A549 (cell line): ENCODE data around the gene OTOG. TPM values are rescaled to one million over a fixed set of nuclear protein-coding genes. Genes with fewer than 3 reads are reported as not detected.

ENCODE experiments used
- ATAC-seq, 2 experiments: fragments of 200-7000 bp in 1 of 2; fragments of >200 bp in 1 of 2; cut with Nextera tagmentation in 1 of 2; cut with Tn5 transposase in 1 of 2; 3 replicates each; pipeline versions ENCODE4 v1.8.0 to v1.9.1; 2018 to 2020; ENCODE audit warnings: mild to moderate bottlenecking in 1 of 2, moderate library complexity in 1 of 2
- CTCF ChIA-PET: fragments of 300-600 bp; sonication (Branson Sonifier 250); formaldehyde crosslinking; extraction: SDS; loops from one replicate; lab custom pipeline; 2021; ENCODE audit warnings: antibody characterized with exemption, inconsistent platforms; lab: Yijun Ruan, JAX
- POLR2A ChIA-PET: fragments of 350-600 bp; formaldehyde crosslinking; extraction: SDS; loops from one replicate; lab custom pipeline; 2021; ENCODE audit warnings: antibody characterized with exemption, inconsistent platforms; lab: Yijun Ruan, JAX
- DNase-seq, 2 experiments: peaks; one replicate each; pipeline versions ENCODE4 v3.0.0 to v3.0.0-alpha.2; 2011 to 2016; ENCODE audit warnings: low read depth in 1 of 2, low spot score in 1 of 2
- FAIRE-seq: peaks from 2 replicates; lab custom pipeline; 2011; peaks lifted over from hg19 to GRCh38; lab: Jason Lieb, UNC
- H3K27ac ChIP-seq, 2 experiments: fragments of >200 bp; sonication (Bioruptor Twin); formaldehyde crosslinking; 3 replicates each; pipeline ENCODE4 v1.5.1; 2016 to 2017
- H3K4me1 ChIP-seq: fragments of >200 bp; sonication (Bioruptor Twin); formaldehyde crosslinking; 3 replicates; pipeline ENCODE4 v1.6.1; 2016
- H3K4me2 ChIP-seq: fragments of >200 bp; sonication (Bioruptor Twin); formaldehyde crosslinking; 3 replicates; pipeline ENCODE4 v1.6.1; 2016
- H3K4me3 ChIP-seq: fragments of >200 bp; sonication (Bioruptor Twin); formaldehyde crosslinking; 3 replicates; pipeline ENCODE4 v1.5.1; 2016
- H3K9me3 ChIP-seq: fragments of >200 bp; sonication (Bioruptor Twin); formaldehyde crosslinking; 3 replicates; pipeline ENCODE4 v1.6.1; 2016
- ATOH8 ChIP-seq: fragments of 250-450 bp; sonication (Bioruptor Pico); IDR thresholded peaks from 2 replicates; pipeline ENCODE4 v1.5.0; 2020; ENCODE audit warnings: low read depth, mild to moderate bottlenecking, moderate library complexity
- CEBPB ChIP-seq, 2 experiments: fragments of >200 bp in 1 of 2; sonication (Bioruptor Twin) in 1 of 2; formaldehyde crosslinking in 1 of 2; IDR thresholded peaks; 2 replicates each; pipeline ENCODE4 v1.6.1; 2012 to 2016
- CHD2 ChIP-seq: fragments of 150-350 bp; IDR thresholded peaks from 2 replicates; pipeline ENCODE4 v1.6.1; 2014; ENCODE audit warnings: low read length; ENCODE audit not compliant: partially characterized antibody
- CHD4 ChIP-seq: fragments of 200-600 bp; sonication (generic); IDR thresholded peaks from 2 replicates; pipeline ENCODE4 v1.6.1; 2016; ENCODE audit warnings: antibody characterized with exemption, mild to moderate bottlenecking, borderline replicate concordance
- CTCF ChIP-seq: fragments of >200 bp; sonication (Bioruptor Twin); formaldehyde crosslinking; IDR thresholded peaks from 3 replicates; pipeline ENCODE4 v1.5.1; 2016
- EHMT2 ChIP-seq: fragments of 200-600 bp; sonication (generic); IDR thresholded peaks from 2 replicates; pipeline ENCODE4 v1.6.1; 2016; ENCODE audit warnings: antibody characterized with exemption, low read depth, mild to moderate bottlenecking, moderate library complexity
- EP300 ChIP-seq, 2 experiments: fragments of >200 bp; sonication (Bioruptor Twin); formaldehyde crosslinking; IDR thresholded peaks; 2 replicates in 1 of 2; 3 replicates in 1 of 2; pipeline ENCODE4 v1.6.1; 2016 to 2017
- FOSL2 ChIP-seq, 2 experiments: fragments of 450-650 bp in 1 of 2; fragments of >200 bp in 1 of 2; sonication (Bioruptor Twin) in 1 of 2; formaldehyde crosslinking; IDR thresholded peaks; 2 replicates each; pipeline versions ENCODE4 v1.5.0 to v1.6.1; 2016 to 2020; ENCODE audit warnings: mild to moderate bottlenecking in 1 of 2, moderate library complexity in 1 of 2
- FOXS1 ChIP-seq: fragments of 250-450 bp; sonication (Bioruptor Pico); IDR thresholded peaks from 2 replicates; pipeline ENCODE4 v1.5.0; 2020; ENCODE audit warnings: mild to moderate bottlenecking, moderate library complexity
- GATA3 ChIP-seq: IDR thresholded peaks from 2 replicates; pipeline ENCODE4 v1.6.1; 2012; ENCODE audit warnings: borderline replicate concordance
- HDAC2 ChIP-seq: fragments of 200-600 bp; sonication (generic); IDR thresholded peaks from 2 replicates; pipeline ENCODE4 v1.6.1; 2016
- HEYL ChIP-seq: fragments of 250-450 bp; sonication (Bioruptor Pico); IDR thresholded peaks from 2 replicates; pipeline ENCODE4 v1.8.0; 2021; ENCODE audit warnings: mild to moderate bottlenecking, moderate library complexity
- JUNB ChIP-seq: fragments of >200 bp; sonication (Bioruptor Twin); formaldehyde crosslinking; IDR thresholded peaks from 2 replicates; pipeline ENCODE4 v1.6.1; 2016
- KDM1A ChIP-seq: fragments of 200-600 bp; sonication (generic); IDR thresholded peaks from 2 replicates; pipeline ENCODE4 v1.6.1; 2016; ENCODE audit warnings: low read depth, mild to moderate bottlenecking
- KDM5A ChIP-seq: fragments of 200-600 bp; sonication (generic); IDR thresholded peaks from 2 replicates; pipeline ENCODE4 v1.6.1; 2016; ENCODE audit warnings: antibody characterized with exemption, mild to moderate bottlenecking
- RAD21 ChIP-seq, 2 experiments: fragments of >200 bp in 1 of 2; sonication (Bioruptor Twin) in 1 of 2; formaldehyde crosslinking in 1 of 2; IDR thresholded peaks in 1 of 2; conservative IDR thresholded peaks in 1 of 2; 2 replicates in 1 of 2; 3 replicates in 1 of 2; pipeline ENCODE4 v1.6.1; 2012 to 2018; ENCODE audit warnings: inconsistent platforms in 1 of 2
- RARB ChIP-seq: fragments of 250-450 bp; sonication (Bioruptor Pico); IDR thresholded peaks from 2 replicates; pipeline ENCODE4 v1.8.0; 2021; ENCODE audit warnings: mild to moderate bottlenecking, moderate library complexity
- RCOR1 ChIP-seq: fragments of 150-350 bp; IDR thresholded peaks from 2 replicates; pipeline ENCODE4 v1.6.1; 2014; ENCODE audit warnings: antibody characterized with exemption, low read length, low read depth
- RNF2 ChIP-seq: fragments of 200-600 bp; sonication (generic); IDR thresholded peaks from 2 replicates; pipeline ENCODE4 v1.6.1; 2016; ENCODE audit warnings: low read depth, mild to moderate bottlenecking, antibody characterized with exemption, moderate library complexity, borderline replicate concordance
- SMC3 ChIP-seq: fragments of >200 bp; sonication (Bioruptor Twin); formaldehyde crosslinking; IDR thresholded peaks from 3 replicates; pipeline ENCODE4 v1.6.1; 2018; ENCODE audit warnings: inconsistent platforms
- SREBF2 ChIP-seq: fragments of 450-650 bp; IDR thresholded peaks from 2 replicates; pipeline ENCODE4 v1.6.1; 2014; ENCODE audit warnings: mild to moderate bottlenecking, moderate library complexity
- ZSCAN20 ChIP-seq: fragments of 250-450 bp; sonication (Bioruptor Pico); IDR thresholded peaks from 2 replicates; pipeline ENCODE4 v1.8.0; 2022; ENCODE audit warnings: mild to moderate bottlenecking, moderate library complexity
- WGBS: methylation state at CpG from one replicate; pipeline ENCODE4 v1.1.6; 2017; ENCODE audit errors: missing lambda C conversion rate; 5-methylcytosine and 5-hydroxymethylcytosine counted together
- polyA plus RNA-seq, 4 experiments: library from polyadenylated mRNA; depleted of rRNA in 3 of 4; stranded (reverse); fragments of >200 nt; fragmentation: RNase III in 1 of 4; extraction: RNeasy Plus Mini Kit Qiagen cat#74134 plus additional on column Dnase treatment in 1 of 4; gene quantifications; 2 replicates in 3 of 4; 3 replicates in 1 of 4; pipeline ENCODE4 v1.2.3, GENCODE V29; 2011 to 2017
- TF ChIP-seq, protein P1 (sequence below): IDR thresholded peaks from 2 replicates; pipeline ENCODE4 v1.6.1; 2012
- TF ChIP-seq, protein P2 (sequence below): fragments of 250-450 bp; sonication (Bioruptor Pico); IDR thresholded peaks from 2 replicates; pipeline ENCODE4 v1.5.0; 2021; ENCODE audit warnings: mild to moderate bottlenecking, moderate library complexity, borderline replicate concordance

OTOG gene
- polyA plus RNA-seq, 2 of the 4 experiments (the other 2 are of a cell fraction), result not detected

DNA sequence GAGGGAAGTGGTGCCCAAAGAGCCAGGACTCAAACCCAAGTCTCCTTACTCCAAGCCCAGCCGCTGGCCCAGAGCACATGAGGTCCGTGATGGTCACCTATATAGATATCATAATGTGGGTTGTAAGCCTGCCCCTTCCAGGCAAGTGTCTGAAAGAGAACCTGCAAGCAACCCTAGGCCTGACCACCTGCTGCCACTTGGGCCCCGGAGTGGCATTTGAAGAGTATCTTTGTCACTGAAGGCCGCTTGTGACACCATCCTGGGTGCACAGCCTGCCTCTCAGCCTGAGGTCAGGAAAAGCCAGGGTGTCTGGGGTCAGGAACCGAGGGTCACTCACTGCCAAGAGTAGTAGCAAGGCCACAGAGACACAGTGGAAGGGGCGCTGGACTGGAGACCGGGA lies 32.4 kb downstream of the OTOG start (continued):
- TF ChIP-seq CHD2 (no peak), CHD4 (no peak), EP300 (IDR thresholded peaks at IDR 0.05) (no peak), RAD21 (conservative IDR thresholded peaks at IDR 0.05 in 1 of 2, IDR thresholded peaks at IDR 0.05 in 1 of 2) (no peak), FOSL2 (IDR thresholded peaks at IDR 0.05) (no peak), FOSL2 (CRISPR knock-in tag; IDR thresholded peaks at IDR 0.05) (no peak), HDAC2 (no peak)
- TF ChIP-seq, protein P1, sequence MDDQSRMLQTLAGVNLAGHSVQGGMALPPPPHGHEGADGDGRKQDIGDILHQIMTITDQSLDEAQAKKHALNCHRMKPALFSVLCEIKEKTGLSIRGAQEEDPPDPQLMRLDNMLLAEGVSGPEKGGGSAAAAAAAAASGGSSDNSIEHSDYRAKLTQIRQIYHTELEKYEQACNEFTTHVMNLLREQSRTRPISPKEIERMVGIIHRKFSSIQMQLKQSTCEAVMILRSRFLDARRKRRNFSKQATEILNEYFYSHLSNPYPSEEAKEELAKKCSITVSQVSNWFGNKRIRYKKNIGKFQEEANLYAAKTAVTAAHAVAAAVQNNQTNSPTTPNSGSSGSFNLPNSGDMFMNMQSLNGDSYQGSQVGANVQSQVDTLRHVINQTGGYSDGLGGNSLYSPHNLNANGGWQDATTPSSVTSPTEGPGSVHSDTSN, result no peak

DNA sequence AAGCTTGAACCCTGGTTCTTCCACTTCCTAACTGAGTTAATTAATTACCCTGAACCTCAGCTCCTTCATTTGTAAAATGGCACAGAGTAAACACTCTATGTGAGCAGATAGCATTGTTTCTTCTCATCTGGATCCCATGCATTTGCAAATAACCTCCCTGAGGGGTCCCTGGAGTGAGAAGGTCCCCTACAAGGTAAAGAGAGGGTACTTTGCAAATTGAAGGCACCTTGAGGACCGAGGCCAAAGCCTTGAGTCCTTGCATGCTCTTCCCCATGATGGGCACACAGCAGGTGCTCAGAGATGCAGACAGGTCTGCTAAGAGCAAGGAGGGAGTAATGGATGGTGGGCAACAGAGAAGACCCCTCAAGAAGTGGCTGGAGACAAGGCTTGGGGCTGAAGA lies 33.2 kb downstream of the OTOG start:
- no peak for ATAC-seq
- TF ChIP-seq, protein P2, sequence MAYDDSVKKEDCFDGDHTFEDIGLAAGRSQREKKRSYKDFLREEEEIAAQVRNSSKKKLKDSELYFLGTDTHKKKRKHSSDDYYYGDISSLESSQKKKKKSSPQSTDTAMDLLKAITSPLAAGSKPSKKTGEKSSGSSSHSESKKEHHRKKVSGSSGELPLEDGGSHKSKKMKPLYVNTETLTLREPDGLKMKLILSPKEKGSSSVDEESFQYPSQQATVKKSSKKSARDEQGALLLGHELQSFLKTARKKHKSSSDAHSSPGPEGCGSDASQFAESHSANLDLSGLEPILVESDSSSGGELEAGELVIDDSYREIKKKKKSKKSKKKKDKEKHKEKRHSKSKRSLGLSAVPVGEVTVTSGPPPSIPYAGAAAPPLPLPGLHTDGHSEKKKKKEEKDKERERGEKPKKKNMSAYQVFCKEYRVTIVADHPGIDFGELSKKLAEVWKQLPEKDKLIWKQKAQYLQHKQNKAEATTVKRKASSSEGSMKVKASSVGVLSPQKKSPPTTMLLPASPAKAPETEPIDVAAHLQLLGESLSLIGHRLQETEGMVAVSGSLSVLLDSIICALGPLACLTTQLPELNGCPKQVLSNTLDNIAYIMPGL, result no peak
- TF ChIP-seq EP300 (IDR thresholded peaks at IDR 0.05), result no peak
- TF ChIP-seq RCOR1, result no peak
- TF ChIP-seq KDM5A, result no peak
- no peak for TF ChIP-seq ATOH8
- TF ChIP-seq CEBPB (IDR thresholded peaks at IDR 0.05), result no peak
- TF ChIP-seq ZSCAN20 (CRISPR knock-in tag), result no peak
- no peak for TF ChIP-seq SREBF2
- TF ChIP-seq FOSL2 (IDR thresholded peaks at IDR 0.05), result no peak
- TF ChIP-seq FOSL2 (CRISPR knock-in tag; IDR thresholded peaks at IDR 0.05), result no peak
- TF ChIP-seq GATA3, result no peak
- no peak for TF ChIP-seq RARB (CRISPR knock-in tag)
- no peak for TF ChIP-seq FOXS1 (CRISPR knock-in tag)
- TF ChIP-seq RNF2, result no peak
- TF ChIP-seq EHMT2, result no peak
- no peak for TF ChIP-seq KDM1A
- no peak for TF ChIP-seq CTCF
- TF ChIP-seq SMC3, result no peak
- TF ChIP-seq JUNB, result no peak
- no peak for TF ChIP-seq HEYL (CRISPR knock-in tag)
- TF ChIP-seq, all 56 proteins: peak for 0
- ChIA-PET POLR2A (no interaction called here), CTCF (interaction anchor here (0.9 kb wide), 1 partner anchor 19 kb away, joined by 3 read pairs; no protein-coding TSS in a partner anchor)
- FAIRE-seq (no peak), DNase-seq (no peak)
- no peak overlapping the region for H3K4me2 ChIP-seq
- no peak overlapping the region for H3K27ac ChIP-seq
- no peak overlapping the region for H3K4me3 ChIP-seq
- no peaks in the 10 kb centered on the region for H3K4me1 ChIP-seq
- no peaks in the 10 kb centered on the region; the same call in 2 of the 3 replicates for H3K9me3 ChIP-seq
- 0% methylated on average over 1 of the region's 1 CpG for WGBS
